EH (cell line): ENCODE results near the gene KIZ.
A peak's percentile ranks its signal among the peaks of the same experiment; 100 is the strongest.
"Not testable (repeated sequence)": the region's sequence is repeated elsewhere in the genome, so short reads cannot be mapped to it uniquely, and the experiment has no call there.

Experiments used
- DNase-seq: peaks from one replicate; pipeline ENCODE4 v3.0.0-alpha.2; 2015; ENCODE audit warnings: low read depth

KIZ gene

DNA sequence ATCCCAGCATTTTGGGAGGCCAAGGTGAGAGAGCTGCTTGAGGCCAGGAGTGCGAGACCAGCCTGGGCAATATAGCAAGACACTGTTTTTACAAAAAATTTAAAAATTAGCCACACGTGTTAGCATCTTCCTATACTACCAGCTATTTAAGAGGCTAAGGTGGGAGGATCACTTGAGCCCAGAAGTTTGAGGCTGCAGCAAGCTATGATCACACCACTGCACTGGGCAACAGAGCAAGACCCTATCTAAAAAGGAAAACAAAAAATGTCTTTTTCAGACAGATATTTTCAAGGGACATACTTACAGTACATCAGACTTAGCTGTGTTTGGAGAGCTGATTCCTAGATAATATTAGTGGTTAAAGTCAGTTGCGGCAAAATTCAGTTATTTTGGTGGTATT, 104.3 kb downstream of the KIZ start:
- DNase-seq: no peak

GRCh38 chr20:21230686-21231085, 104.8 kb downstream of the KIZ start:
- peak; percentile 5 for DNase-seq

DNA sequence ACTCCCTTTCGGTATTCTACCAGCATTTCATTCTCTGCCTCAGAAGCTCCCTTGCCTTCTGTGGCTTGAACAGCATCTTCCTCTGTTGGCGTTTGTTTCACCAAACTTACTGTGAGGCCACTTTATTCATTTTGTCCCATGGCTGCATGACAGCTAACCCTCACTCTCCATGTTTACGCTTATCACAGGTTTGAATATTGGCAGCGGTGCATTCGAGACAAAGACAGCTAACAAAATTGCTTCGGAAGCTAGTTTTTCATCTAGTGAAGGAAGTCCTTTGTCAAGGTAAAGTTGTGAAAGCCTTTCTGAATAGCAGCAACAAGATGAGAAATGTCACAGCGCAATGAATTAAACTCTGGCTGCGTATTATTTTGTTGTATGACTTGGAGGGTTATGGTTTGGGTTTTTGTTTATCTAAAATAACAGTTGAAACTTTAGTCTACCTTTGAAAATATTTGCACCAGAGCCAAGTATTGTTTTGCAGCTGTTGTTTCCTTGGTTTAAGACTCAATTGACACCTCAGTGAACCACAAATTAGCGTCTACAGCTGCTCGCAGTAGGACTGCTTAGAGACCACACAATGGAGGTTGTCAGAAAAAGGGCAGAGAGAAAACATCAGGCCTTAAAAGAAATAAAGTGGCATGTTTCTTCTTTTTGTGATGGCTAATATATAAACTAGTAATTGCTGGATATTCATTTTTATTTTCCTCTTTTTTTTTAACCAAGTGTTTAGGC, 106.8 kb downstream of the KIZ start:
- DNase-seq: no peak

- no peak for DNase-seq
These were observed 108.4 kb downstream of the KIZ start for GRCh38 chr20:21234324-21234723.

- no peak for DNase-seq
These were observed 109.1 kb downstream of the KIZ start for GRCh38 chr20:21234806-21235483.

GRCh38 chr20:21235484-21236445, 109.9 kb downstream of the KIZ start:
- peak; percentile 69 for DNase-seq

- no peak for DNase-seq
These were observed 112.3 kb downstream of the KIZ start for GRCh38 chr20:21237956-21238799.

- DNase-seq: no peak
These were observed 113.1 kb downstream of the KIZ start for GRCh38 chr20:21238818-21239536.

GRCh38 chr20:21240394-21240793, 114.5 kb downstream of the KIZ start:
- no peak for DNase-seq

DNA sequence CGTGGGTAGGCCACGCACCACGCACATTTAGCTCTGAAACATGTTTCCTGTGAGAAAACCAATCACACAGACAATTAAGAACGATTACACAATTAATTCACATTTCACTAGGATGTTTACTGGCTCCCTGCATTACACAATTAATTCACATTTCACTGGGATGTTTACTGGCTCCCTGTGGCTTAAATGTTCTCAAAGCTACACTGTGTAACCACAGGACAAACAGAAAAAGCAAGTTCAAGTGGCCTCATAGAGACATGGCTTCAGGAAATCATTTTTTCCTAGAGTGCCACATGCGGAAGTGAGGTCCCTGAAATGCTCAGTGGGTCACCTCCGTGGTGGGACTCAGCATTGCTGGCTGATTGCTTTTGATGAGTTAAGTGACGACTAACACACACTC, 115.5 kb downstream of the KIZ start:
- DNase-seq: no peak

GRCh38 chr20:21243811-21244210, 117.9 kb downstream of the KIZ start:
- DNase-seq: no peak

DNA sequence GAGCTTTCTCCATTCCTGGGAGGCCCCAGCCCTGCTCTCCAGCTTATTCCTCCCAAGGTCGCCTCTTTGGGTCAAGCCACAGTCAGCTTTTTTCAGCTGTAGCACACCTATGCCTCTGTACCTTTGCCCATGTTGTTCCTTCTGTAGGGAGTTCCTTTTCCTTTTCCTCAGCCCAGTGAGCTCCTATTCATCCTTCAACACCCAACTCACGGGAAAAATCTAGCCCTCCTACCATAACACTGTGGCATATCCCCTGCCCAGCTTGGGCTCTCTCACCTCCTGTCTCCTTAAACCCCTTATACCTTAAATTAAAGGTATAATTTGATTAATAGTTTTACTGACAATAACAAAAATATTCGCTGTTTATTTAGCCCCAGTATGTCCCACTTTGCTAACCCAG, 118.9 kb downstream of the KIZ start:
- no peak for DNase-seq

DNA sequence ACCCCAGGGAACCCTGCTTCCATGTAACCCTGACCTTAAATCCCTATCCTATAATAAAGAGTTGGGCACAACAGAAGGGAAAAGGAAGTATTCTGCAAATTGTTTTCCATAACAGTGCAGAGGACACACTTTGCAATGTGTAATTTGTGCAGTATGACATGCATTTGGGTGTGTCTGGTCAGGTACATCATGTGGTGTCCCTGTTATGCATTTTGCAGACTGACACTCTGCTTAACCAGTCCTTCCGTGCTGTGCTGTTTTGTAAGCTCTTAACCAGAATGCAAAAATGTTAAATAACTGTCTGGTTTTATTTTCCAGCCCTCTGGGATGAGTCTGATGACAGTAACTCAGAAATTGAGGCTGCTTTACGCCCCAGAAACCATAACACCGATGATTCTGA, 120.3 kb downstream of the KIZ start:
- DNase-seq: no peak

- not testable (repeated sequence) for DNase-seq
These were observed 121.8 kb downstream of the KIZ start for GRCh38 chr20:21247603-21248095.

DNA sequence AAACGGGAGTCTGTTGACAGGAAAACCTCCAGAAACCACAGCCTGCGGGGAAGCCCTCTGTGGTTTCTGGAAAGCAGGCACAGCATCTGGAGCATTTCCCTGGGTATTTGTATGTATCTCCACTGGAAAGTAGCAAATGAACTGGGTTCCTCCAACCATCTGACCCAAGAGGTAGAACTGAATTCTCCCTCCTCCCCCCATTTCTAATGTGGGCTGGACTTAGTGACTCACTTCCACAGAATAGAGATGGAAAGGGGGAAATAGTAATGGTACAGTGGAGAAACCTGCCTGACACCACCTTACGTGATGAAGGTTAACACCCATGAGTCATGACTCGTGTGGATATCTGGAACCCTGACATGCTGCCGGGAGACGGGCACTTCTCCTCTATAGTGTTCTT, 125.4 kb downstream of the KIZ start:
- peak; percentile 7 for DNase-seq

DNA sequence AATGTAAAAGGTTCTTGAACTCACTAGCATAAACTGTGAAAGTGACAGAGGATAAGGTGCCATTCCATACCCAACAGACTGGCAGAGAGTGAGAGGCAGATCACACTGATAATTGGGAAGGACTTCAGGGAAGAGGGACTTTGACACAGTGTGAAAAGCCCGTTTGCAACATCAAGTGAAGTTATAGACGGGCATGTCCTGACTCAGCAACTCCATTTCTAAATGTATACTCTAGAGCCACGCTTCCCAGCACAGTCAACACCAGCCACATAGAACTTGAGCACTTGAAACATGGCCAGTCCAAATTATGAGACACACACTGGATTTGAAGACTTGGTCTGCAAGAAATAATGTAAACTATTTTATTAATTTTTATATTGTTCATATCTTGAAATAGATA, 131.3 kb downstream of the KIZ start:
- no peak for DNase-seq

DNA sequence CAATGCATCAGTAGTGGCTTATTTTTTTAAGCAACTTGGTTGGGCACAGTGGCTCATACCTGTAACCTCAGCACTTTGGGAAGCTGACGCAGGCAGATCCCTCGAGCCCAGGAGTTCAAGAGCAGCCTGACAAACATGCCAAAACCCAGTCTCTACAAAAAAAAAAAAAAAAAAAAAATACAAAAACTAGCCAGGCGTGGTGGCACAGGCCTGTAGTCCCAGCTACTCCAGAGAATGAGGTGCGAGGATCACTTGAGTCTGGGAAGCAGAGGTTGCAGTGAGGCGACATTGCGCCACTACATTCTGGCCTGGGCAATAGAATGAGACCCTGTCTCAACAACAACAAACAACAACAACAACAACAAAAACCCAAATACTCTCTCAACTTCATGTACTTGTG, 132.5 kb downstream of the KIZ start:
- no peak for DNase-seq

- no peak for DNase-seq
These were observed 133.5 kb downstream of the KIZ start for GRCh38 chr20:21259346-21259745.

- DNase-seq: no peak
These were observed 136.9 kb downstream of the KIZ start for GRCh38 chr20:21262812-21263211.

GRCh38 chr20:21265261-21266190, 139.6 kb downstream of the KIZ start:
- DNase-seq: no peak
